ENCODE results near the gene WDFY2. TPM values are rescaled to one million over a fixed set of nuclear protein-coding genes. Genes with fewer than 3 reads are reported as not detected.

Gene WDFY2
- total and polyA plus RNA-seq, 2 experiments from 2014 or later: 11.4 to 24.0 TPM

DNA sequence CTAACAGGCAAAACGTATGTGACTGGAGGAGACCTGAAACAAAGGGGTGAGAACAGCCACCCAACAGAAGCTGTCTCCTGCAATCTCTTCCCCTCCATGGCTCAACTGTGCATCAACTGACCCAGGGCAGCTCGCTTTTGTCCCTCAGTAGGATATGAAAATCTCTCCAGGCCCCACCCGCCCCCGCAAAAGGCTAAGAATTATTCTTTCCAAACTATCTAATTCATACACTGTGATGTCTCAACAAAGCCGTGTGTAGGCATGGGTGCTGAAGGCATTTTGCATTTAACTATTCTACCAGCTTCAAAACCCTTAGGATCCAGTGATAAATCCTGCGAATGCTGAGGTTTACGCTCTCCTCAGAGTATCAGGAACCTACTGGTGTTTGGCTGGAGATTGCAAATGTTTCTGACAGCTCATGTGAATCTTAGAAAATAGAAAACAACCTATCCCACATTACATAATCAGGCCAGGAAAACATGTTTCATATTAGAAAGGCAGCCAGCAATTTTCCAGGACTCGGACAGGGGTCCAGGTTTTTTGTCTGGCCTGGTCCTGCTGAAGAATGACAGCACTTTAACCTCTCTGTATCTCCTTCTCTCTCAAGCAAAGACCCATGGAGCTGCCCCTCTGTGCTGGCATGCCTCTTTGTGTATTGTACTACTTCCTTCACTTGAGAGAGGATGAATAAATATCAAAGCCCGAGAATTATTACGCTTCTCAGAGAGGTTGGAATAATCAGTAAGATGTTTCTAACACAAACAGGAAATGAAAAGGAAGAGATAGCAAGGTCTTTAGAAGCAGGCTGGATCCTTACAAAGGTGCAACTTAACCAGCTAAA, 202.4 kb downstream of the WDFY2 start (continued):
- no peak for TF ChIP-seq CREB1 (CRISPR knock-in tag; IDR thresholded peaks at IDR 0.05; ENCODE audit: low read depth)

DNA sequence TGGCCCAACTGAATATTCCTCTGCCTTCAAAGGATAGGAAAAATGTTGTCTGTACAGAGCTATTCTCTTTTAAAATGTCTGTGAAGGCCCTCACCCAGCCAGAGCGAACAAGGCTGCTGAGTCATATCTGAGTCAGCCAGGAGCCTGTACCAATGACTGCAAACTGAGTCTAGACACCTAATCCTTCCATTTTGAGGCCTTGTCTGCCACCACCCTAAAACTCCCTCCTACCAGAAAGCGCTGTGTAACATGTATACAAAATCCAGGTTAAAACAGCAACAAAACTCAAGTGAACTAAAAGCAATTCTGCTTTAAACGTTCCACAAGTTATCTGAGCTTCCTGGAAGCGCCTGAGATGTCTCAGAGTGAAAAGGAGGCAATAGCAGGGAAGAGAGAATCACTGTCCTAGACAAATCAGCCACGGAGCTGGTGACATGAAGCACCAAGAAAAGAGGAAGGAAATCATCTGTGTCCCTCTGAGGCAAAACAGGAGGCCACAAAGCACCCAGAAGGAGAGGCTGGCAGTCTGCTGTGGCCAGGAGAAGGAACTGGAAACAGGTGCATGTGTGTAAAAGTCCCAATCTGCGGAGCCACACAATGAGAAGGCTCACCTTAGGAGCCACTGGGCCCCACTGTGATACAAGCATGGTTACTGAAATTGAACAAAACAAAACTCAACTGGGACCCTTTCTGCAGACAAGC, 209.5 kb downstream of the WDFY2 start:
- no peak overlapping the region for H2AFZ ChIP-seq
- Mint-ChIP-seq H3K9me3 (no peaks in the 10 kb centered on the region), H3K4me3 (no peak overlapping the region), H3K27me3 (ENCODE audit: insufficient read depth, low read depth, poor library complexity) (peaks cover 3% of the 10 kb centered on the region), H3K36me3 (ENCODE audit: low read depth) (no peaks in the 10 kb centered on the region; the same call in 1 of the 3 replicates), H3K27ac (no peak overlapping the region), H3K4me1 (peaks cover 21% of the 10 kb centered on the region)
- ATAC-seq: no peak
- no peaks in the 10 kb centered on the region for H3K36me3 ChIP-seq (ENCODE audit: insufficient read depth)
- H3F3A ChIP-seq (replicated peaks; ENCODE audit: low read depth): no peaks in the 10 kb centered on the region
- DNase-seq (ENCODE audit: low spot score): no peak
- no peaks in the 10 kb centered on the region for H3K79me2 ChIP-seq (replicated peaks; ENCODE audit: insufficient read depth)
- H3K4me1 ChIP-seq (ENCODE audit: insufficient read depth): peaks cover 12% of the 10 kb centered on the region; the same call in 1 of the 2 replicates
- H4K20me1 ChIP-seq (replicated peaks; ENCODE audit: insufficient read depth): no peaks in the 10 kb centered on the region
- no peak overlapping the region for H3K27ac ChIP-seq (ENCODE audit: low read depth)
- no peak overlapping the region for H3K4me2 ChIP-seq
- no peak overlapping the region for H3K4me3 ChIP-seq
- no peaks in the 10 kb centered on the region for H3K27me3 ChIP-seq (ENCODE audit: insufficient read depth)
- H3K9me2 ChIP-seq (ENCODE audit: insufficient read depth): no peaks in the 10 kb centered on the region; the same call in 1 of the 2 replicates
- TF ChIP-seq, protein P1, sequence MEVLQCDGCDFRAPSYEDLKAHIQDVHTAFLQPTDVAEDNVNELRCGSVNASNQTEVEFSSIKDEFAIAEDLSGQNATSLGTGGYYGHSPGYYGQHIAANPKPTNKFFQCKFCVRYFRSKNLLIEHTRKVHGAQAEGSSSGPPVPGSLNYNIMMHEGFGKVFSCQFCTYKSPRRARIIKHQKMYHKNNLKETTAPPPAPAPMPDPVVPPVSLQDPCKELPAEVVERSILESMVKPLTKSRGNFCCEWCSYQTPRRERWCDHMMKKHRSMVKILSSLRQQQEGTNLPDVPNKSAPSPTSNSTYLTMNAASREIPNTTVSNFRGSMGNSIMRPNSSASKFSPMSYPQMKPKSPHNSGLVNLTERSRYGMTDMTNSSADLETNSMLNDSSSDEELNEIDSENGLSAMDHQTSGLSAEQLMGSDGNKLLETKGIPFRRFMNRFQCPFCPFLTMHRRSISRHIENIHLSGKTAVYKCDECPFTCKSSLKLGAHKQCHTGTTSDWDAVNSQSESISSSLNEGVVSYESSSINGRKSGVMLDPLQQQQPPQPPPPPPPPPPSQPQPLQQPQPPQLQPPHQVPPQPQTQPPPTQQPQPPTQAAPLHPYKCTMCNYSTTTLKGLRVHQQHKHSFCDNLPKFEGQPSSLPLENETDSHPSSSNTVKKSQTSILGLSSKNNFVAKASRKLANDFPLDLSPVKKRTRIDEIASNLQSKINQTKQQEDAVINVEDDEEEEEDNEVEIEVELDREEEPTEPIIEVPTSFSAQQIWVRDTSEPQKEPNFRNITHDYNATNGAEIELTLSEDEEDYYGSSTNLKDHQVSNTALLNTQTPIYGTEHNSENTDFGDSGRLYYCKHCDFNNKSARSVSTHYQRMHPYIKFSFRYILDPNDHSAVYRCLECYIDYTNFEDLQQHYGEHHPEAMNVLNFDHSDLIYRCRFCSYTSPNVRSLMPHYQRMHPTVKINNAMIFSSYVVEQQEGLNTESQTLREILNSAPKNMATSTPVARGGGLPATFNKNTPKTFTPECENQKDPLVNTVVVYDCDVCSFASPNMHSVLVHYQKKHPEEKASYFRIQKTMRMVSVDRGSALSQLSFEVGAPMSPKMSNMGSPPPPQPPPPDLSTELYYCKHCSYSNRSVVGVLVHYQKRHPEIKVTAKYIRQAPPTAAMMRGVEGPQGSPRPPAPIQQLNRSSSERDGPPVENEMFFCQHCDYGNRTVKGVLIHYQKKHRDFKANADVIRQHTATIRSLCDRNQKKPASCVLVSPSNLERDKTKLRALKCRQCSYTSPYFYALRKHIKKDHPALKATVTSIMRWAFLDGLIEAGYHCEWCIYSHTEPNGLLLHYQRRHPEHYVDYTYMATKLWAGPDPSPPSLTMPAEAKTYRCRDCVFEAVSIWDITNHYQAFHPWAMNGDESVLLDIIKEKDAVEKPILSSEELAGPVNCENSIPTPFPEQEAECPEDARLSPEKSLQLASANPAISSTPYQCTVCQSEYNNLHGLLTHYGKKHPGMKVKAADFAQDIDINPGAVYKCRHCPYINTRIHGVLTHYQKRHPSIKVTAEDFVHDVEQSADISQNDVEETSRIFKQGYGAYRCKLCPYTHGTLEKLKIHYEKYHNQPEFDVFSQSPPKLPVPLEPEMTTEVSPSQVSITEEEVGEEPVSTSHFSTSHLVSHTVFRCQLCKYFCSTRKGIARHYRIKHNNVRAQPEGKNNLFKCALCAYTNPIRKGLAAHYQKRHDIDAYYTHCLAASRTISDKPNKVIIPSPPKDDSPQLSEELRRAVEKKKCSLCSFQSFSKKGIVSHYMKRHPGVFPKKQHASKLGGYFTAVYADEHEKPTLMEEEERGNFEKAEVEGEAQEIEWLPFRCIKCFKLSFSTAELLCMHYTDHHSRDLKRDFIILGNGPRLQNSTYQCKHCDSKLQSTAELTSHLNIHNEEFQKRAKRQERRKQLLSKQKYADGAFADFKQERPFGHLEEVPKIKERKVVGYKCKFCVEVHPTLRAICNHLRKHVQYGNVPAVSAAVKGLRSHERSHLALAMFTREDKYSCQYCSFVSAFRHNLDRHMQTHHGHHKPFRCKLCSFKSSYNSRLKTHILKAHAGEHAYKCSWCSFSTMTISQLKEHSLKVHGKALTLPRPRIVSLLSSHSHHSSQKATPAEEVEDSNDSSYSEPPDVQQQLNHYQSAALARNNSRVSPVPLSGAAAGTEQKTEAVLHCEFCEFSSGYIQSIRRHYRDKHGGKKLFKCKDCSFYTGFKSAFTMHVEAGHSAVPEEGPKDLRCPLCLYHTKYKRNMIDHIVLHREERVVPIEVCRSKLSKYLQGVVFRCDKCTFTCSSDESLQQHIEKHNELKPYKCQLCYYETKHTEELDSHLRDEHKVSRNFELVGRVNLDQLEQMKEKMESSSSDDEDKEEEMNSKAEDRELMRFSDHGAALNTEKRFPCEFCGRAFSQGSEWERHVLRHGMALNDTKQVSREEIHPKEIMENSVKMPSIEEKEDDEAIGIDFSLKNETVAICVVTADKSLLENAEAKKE (CRISPR knock-in tag; IDR thresholded peaks at IDR 0.05): no peak
- no peak for TF ChIP-seq REST (IDR thresholded peaks at IDR 0.05; ENCODE audit: unreplicated experiment)
- no peak for TF ChIP-seq CREB1 (CRISPR knock-in tag; IDR thresholded peaks at IDR 0.05; ENCODE audit: low read depth)
- TF ChIP-seq EZH2phosphoT487 (IDR thresholded peaks at IDR 0.05; ENCODE audit: unreplicated experiment): no peak
- TF ChIP-seq JUNB (IDR thresholded peaks at IDR 0.05; ENCODE audit: unreplicated experiment): no peak
- TF ChIP-seq ZNF331 (CRISPR knock-in tag; IDR thresholded peaks at IDR 0.05; ENCODE audit: low read depth): no peak
- TF ChIP-seq CTCF (conservative IDR thresholded peaks at IDR 0.05; ENCODE audit: low read depth in 2 of 2): no peak
- TF ChIP-seq, protein P2, sequence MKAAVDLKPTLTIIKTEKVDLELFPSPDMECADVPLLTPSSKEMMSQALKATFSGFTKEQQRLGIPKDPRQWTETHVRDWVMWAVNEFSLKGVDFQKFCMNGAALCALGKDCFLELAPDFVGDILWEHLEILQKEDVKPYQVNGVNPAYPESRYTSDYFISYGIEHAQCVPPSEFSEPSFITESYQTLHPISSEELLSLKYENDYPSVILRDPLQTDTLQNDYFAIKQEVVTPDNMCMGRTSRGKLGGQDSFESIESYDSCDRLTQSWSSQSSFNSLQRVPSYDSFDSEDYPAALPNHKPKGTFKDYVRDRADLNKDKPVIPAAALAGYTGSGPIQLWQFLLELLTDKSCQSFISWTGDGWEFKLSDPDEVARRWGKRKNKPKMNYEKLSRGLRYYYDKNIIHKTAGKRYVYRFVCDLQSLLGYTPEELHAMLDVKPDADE (IDR thresholded peaks at IDR 0.05): no peak
- no peak for TF ChIP-seq EZH2 (IDR thresholded peaks at IDR 0.05; ENCODE audit: low read depth, unreplicated experiment)
- TF ChIP-seq NANOG (IDR thresholded peaks at IDR 0.05; ENCODE audit: borderline replicate concordance): no peak
